ENCODE data around the gene CD7.

Gene CD7

DNA sequence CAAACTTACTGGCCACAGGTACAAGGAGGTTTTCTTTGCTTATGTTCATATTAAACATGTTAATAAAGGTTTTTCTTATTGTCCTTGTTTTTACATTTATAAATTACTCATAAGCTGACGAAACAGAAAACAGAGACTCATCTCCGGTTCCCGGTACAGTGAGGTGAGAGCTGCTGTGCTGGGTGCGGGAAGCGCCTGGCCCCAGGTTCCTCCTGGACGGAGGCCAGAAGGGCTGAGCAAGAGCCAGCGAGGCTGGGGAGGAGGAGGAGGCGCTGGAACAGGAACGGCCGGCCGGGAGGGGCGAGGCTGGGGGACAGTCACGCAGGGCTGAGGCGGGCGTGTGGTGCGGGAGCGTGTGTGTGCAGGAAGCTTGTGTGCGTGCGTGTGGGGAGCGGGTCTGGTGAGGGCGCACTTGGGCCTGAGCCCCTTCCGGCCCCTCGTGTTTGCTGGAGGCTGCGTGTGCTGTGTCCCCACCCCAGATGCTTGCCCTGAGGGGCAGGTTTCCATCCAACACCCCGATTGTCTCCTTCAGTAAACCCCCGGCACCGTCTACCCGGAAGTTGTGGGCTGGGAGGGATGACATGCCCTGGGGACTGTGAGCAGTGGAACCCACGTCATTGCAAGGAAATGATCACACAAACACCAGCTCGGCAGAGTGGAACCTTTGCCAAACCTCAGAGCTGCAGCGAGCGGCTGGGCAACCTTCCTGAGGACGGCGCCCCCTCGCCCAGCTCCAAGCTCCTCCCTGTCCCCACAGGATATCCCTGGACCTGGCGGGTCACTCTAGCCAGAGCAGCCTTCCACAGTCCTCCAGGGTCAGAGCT lies 19.5 kb downstream of the CD7 start:
- DNase-seq = peak; percentile 96

DNA sequence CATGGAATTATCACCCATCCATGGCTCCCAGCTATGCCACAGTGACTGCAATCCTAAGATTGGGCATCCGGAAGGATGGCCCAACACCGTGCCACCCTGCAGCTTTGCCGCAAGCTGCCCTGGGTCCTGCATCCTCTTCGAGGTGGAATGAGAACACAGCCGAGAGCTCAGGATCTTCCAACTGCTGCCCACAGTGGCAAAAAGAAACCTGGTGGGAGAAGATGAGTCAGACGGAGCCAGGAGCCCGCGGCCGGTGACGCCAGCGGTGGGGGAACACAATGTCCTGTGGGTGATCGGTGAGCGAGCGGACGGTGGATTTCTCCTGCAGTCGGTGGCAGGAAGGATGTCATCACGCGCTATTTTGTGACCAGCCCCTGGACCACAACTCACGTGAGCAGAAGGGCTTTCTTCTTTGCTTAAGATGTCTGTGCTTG lies 20.1 kb downstream of the CD7 start:
- DNase-seq = peak; percentile 88

DNA sequence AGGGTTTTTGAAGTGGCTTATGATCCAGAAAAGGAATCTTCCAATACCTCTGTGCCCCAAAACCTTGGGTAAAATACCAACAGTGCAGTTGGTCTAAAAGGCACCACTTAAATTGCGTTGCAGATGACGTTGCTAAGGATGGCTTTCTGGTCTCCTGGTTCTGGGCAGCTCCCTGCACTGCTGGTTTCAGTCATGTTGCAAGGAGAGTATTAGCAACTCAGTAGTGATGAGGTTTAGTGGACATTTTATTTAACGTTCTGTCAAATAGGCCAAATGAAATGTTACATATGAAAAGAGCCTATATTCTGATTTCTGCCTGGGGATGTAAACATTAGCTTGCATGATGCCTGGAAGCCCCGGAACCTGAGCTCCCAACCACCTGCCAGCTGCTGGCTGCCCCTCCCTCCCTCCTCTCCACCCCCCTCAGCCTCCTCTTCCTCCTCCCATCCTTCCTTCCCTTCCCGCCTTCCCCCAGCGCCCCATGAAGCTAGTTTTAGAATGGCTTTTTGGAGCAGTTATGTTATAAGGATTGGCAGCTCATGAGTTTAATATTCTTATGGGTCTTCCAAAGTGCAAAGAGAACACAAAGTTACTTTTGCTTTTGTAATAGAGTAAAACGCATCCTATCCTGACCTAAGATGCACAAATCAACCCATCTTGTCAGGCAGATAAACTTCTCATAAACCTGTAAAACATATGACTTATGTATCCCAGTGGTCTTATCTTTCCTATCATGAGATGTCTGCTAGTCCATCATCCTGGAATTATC lies 20.7 kb downstream of the CD7 start:
- DNase-seq = no peak

DNA sequence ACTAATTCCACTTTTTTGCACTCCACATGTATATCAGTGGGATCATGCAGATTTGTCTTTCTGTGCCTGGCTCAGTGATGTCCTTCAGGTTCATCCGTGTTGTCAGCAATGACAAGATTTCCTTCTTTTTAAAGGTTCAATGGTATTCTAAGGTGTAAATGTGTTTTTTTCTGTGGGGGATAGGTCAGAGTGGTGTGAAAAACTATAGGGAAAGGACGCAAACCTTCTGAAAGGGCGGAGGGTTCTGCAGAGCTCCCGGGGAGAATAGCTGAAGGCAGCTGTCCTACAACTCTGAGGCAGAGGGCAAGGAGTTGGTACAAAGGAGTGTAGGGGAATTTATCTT lies 22.0 kb downstream of the CD7 start:
- no peak for DNase-seq

DNA sequence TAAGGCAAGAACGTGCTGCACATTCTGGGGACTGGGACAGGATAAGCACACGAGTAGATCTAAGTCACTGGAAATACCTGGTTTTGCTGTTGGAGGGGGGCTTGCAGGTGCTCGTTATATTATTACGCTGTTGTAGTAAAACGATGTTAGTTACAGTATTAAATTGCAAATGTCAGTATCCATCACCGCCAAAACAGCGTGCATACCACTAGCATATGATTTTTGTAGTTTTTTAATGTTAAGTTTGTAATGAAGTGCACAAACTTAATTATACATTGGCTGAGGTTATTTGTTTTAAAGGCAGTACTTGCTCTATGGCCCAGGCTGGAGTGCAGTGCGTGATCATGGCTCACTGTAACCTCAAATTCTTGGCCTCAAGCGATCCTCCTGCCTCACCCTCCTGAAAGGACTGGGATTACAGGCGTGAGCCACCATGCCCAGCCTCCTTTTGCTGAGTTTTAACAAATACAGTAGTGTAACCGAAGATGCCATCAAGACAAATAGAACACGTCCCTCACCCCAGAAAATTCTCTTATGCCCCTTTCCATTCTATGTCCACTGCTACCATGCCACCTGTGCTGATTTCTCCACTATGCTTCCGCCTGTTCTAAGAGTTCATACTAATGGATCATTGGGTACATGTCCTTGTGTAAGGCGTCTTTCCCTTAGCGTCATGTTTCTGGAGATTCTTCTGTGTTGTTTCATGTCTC lies 23.2 kb downstream of the CD7 start:
- DNase-seq = no peak

DNA sequence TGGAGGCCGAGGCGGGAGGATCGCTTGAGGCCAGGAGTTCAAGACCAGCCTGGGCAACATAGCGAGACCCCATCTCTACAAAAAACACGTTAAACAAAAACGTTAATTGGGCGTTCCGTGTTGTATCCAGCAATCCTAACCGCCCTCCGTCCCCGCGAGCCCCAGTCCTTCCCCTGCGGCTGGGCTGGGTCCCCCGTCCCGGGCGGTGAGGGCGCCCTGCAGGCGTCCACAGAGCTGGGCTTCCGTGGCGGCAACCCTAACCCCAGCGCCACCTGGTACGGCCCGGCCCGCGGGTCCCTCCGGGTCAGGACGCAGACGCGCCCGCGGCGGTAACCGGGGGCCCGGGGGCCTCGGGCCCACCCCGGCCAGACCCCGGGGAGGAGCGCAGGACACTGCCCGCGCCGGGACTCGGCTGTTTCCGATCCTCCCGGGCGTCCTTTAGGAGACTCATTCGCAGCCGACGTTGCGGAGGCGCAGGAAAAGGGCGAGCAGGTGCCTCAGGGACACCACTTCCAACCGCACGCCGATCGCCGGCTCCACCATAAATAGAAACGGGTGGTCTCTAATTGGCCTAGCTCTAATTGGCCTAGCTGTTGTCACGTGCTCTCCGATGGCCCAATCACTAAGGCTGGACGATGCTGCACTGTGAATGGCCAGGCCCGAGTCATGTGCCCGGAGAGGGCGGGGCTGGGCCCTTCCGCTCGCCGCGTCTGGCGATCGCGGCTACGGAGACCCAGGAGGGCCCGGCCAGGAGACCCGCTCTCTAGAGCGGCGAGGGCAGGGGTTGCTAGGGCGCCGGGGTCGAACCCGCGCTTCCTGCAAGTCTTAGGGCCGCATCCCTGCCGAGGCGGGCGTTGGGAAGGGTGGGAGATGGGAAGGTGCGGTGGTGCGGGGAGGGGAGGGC lies 24.9 kb downstream of the CD7 start:
- peak; percentile 96 for DNase-seq

DNA sequence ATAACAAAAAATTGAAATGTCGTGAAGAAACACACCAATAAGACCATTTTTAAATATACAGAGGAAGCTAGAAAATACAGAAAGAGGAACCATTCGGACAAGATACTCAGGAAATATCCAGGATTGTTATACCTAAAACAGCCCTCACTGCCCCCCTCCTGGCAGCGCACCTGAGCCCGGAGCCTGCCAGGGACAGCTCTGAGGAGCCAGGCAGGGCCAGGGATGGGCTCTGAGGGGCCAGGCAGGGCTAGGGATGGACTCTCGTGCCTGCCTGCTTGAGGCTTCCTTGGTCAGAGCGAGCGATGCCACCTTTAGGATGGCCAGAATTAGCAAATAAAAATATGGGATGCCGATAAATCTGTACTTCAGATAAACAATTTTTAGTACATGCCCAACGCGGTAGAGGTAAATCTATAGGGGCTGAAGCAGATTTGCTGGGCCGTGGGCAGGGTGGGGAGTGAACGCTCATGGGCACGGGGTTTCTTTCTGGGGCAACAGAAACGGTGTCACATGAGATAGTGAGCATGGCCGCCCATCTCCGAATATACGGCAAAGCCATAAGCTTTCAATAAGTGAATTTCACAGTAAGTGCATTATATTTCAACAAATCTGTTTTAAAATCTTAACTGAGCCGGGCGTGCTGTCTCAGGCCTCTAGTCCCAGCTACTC lies 25.7 kb downstream of the CD7 start:
- no peak for DNase-seq

DNA sequence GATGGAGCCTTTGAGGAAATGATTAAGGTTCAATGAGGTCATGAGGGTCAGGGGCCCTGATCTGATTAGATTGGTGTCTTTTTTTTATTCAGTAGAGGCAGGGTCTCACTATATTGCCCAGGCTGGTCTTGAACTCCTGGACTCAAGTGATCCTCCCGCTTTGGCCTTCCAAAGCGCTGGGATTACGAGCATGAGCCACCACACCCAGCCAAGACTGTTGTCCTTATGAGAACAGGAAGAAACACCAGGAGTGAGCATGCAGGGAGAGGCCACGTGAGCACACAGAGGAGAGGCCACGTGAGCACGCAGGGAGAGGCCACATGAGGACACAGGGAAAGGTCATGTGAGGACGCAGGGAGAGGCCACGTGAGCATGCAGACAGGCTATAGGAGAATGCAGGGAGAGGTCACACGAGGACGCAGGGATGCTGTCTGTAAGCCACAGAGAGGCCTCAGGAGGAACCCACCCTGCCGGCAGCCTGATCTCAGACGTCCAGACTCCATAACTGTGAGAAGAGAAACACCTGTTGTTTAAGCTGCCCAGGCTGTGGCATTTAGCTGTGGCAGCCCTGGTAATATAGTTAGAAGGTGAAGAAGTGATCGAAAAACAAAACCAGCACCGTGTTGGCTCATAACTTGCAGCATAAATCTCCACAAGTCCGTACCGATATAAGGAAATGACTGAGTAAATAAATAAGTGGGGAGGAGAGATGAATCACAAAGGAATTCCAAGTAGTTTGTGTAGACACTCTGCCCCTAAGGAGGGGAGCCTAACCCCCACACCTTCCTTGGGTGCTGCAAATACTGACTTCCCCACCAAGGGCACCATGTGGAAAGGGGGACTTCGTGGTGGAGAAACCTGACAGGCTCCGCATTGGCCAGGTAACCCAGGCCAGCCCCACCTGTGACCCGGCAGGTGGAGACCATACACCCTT lies 29.3 kb downstream of the CD7 start:
- DNase-seq = no peak

DNA sequence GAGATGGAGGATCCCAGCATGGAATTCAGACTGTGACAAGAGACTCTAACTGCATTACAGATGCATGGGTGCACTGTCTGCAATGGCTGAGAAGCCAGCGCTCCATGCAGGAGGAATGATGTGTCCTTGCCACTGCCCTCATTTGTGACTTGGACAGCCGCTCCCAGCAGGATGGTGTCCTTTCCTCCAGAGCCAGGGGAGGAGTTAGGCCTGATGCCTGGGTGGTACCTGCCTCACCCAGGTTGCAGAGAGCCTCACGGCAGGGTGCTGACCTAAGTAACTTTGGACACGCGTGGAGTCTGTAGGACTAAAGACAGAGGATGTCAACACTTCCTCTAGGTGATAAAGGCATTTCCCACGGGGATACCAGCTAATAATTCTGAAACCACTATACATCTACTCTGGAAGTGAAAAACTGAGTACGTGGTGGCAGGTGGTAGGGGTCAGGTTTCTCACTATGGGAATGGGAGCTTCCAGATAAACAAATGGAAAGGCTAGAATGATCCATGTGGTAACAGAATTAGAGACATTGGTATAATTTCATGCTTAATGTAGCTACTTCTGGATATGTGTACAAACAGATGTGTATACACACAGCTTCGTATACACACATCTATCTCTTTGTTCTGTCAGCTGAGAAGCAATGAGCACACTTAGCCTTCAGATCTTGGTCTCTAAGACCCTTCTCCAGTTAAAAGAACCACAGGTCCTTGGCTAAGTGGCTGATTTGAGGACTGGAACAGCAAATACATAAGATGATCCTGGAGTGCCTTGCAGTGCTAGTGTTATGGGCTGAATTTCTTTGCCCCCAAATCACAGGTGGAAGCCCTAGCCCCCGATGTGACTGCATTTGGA lies 30.2 kb downstream of the CD7 start:
- no peak for DNase-seq

DNA sequence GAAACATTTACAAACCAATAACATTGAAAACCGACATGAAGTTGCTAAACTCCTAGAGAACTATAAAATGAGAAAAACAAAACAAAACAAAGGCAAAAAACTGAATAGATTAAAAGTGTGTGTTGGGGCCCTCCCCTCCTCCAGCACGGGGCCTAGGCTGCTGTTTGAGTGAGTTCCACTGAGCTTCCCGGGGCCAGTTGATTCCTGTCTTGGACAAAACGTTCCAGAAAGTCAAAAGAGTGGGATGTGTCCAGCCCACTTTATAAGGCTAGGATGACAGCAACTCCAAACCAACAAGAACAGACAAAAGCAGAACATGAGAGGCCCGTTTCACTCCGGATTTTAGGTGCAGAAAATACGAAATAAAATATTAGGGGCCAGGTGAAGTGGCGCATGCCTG lies 32.3 kb downstream of the CD7 start:
- no peak for DNase-seq

DNA sequence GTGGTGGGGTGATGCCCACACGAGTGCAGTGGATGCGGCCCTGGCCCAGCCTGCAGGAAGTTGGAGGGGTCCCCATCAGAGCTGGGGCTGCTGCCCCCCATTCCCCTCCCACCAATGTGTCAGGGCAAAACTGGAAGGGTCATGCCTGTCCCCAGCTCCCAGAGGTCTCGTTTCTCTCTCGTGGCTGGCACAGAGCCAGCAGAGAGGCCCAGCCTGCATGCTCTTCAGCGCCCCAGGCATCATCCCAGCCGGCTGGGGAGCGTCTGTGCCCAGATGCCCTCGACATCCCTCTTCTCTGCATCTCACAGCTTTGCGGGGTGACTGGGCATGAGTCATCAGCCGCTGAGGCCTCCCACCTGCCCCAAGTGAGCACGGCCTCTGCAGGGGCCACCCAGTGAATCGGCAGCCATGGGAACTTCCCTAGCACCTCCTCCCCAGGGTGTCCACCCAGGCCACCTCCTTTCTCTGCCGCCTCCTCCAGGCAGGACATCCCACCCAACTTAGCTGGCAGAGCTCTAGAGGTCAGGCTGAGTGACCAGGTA lies 34.1 kb downstream of the CD7 start:
- peak; percentile 50 for DNase-seq

DNA sequence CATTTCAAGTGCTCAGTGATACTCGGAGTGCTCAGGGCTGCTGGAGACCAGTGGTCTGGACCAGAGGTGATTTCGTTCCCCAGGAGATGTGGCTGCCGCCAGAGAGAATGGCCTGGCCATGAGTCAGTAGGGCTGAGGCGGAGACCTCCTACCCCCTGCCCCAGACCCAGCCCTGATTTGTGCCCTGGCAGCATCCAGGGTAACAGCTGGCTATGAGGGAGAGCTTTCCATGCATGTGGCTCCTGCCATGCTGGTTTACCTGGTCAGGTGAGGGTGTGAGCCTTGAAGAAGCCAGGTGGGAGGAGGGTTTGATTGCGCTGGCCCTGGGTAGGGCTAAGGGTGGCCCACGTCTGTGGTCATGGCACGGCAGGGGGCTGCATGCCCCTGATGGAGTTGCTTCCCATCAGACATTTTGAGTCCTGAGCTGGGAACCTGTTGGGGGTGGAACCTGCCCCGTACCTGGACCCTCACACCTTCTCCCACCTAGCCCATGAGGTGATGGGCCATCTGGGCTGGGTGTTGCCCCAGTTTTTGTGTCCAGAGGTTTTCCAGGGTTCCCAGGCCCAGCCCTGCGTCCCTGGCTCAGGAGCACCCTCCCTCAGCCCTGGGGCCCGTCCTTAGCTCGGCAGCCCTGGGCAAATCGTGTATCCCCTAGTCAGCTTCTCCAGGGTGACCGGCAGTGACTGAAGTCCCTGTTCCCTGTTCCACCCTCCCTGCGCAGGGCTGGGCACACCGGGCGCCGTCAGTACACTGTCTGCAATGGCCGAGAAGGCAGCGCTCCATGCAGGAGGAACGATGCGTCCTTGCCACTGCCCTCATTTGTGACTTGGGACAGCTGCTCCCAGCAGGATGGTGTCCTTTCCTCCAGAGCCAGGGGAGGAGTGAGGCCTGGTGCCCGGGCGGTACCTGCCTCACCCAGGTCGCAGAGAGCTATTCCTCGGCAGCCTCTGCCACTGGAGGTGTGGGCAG lies 34.9 kb downstream of the CD7 start:
- DNase-seq = no peak

DNA sequence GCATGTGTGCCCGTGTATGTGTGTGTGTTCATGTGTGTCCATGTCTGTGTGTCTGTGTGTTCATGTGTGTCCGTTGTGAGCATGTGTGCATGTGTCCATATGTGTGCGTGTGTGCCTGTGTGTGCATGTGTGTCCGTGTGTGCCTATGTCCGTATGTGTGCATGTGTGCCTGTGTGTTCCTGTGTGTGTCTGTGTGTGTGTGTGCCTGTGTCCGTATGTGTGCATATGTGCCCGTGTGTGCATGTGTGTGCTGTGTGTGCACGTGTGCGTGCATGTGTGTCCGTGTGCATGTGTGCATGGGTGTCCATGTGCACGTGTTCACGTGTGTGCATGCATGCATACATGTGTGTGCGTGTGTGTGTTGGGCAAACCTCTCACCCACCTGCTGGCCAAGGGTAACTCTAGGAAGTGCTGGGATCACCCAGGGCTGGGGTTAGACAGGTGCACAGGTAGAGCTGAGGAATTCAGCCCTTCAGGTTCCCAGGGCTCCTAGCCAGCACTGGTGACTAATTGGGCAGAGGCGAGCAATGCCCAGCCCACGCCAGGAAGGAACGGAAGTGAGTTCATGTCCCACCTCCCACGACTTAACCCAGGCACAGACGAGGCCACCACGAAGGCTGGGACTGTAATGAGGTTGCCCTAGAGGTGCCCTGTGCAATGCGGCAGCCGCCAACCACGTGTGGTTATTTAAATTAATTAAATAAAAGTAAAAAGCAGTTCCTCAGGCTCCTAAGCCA lies 35.7 kb downstream of the CD7 start:
- DNase-seq = no peak

DNA sequence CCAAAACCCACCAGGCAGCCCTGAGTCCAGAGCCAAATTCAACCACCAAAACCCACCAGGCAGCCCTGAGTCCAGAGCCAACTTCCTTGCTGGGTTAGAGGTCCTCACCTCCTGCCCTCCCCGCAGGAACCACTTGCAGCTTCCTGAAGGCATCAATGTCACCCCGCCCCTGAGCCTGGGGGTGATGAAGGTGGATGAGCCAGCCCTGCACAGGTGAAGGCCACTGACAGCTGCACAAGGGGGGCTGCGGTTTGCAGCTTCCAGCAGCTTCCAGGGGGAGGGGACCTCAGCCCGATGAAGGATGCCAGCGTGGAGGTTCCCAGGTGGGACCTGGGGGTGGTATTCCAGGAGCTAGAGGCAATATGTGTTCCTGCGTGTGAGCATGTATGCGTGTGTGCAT lies 36.3 kb downstream of the CD7 start:
- DNase-seq = no peak

DNA sequence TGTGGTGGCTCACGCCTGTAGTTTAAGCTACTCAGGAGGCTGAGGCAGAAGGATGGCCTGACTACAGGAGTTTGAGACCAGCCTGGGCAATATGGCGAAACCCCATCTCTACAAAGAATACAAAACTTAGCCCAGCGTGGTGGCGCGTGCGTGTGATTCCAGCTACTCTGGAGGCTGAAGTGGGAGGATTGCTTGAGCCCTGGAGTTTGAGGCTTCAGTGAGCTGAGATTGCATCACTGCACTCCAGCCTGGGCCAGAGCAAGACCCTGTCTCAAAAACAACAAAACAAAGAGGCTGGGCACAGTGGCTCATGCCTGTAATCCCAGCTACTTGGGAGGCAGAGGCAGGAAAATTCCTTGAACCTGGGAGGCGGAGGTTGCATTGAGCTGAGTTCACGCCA lies 36.9 kb downstream of the CD7 start:
- DNase-seq = no peak

DNA sequence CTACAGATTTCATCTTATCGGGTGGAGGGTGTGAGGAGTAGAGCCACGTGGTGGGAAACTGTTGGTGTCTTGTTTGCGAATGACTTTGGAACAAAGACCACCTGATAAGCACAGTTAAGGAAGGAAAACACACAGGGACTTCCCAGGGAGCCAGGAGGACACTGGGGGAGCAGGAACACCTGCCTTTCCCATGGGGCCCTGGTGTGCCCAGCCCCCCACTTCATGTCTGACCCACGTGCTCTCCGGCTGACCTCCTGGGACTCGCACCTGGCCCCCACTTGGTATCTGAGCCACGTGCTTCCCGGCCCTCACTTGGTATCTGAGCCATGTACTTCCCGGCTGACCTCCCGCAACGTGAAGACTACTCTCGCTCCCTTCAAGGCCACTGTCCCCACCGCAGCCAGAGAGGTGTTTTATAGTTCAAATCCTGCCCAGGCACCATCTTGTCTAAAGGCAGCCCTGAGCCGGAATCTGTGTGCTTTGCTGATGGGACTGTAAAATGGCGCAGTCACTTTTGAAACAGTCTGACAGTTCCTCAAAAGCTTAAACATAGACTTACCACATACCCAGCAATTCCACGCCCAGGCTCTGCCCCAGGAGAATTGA lies 38.5 kb downstream of the CD7 start:
- no peak for DNase-seq

DNA sequence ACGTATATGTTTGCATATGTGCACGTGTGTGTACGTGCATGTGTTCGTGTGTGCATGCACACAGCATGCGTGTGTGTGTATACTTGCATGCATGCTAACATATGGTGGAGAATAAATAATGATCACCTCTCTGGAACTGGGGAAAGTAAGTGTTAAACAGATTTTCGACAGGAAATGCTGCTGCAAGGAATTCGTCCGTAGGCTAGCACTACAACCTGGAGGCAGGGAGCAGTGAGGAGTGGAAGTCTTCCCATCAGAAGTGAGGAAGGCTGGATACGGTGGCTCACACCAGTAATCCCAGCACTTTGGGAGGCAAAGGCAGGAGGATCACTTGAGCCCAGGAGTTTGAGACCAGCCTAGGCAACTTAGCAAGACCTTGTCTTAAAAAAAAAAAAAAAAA lies 39.1 kb downstream of the CD7 start:
- no peak for DNase-seq
